Activated CD4-positive, alpha-beta T cell treated with anti-CD3 and anti-CD28 coated beads, Interleukin-2, amount 10 ng/mL, durations not matched to agents 24 days and 14 days (primary cell): ENCODE results near the gene KRT84. TPM values are rescaled to one million over a fixed set of nuclear protein-coding genes. Genes with fewer than 3 reads are reported as not detected.

Source experiments
- DNase-seq: peaks from one replicate; pipeline ENCODE4 v3.0.0; 2022
- H3K27ac Mint-ChIP-seq: one replicate; pipeline ENCODE4 v1.8.0; 2022; ENCODE audit warnings: mild to moderate bottlenecking, mixed read lengths
- H3K27me3 Mint-ChIP-seq: one replicate; pipeline ENCODE4 v1.8.0; 2022; ENCODE audit warnings: mixed read lengths
- H3K36me3 Mint-ChIP-seq: one replicate; pipeline ENCODE4 v1.8.0; 2022; ENCODE audit warnings: low read depth, mild to moderate bottlenecking, mixed read lengths
- H3K4me1 Mint-ChIP-seq: one replicate; pipeline ENCODE4 v1.8.0; 2021; ENCODE audit warnings: mixed read lengths
- H3K4me3 Mint-ChIP-seq: one replicate; pipeline ENCODE4 v1.8.0; 2022; ENCODE audit warnings: mild to moderate bottlenecking, moderate library complexity, mixed read lengths
- H3K9me3 Mint-ChIP-seq: one replicate; pipeline ENCODE4 v1.8.0; 2021; ENCODE audit warnings: mixed read lengths
- intact Hi-C: fragments of 100-400 bp; cut with micrococcal nuclease; formaldehyde crosslinking; loops from one replicate; pipeline ENCODE4 v1.15.1; 2023
- total RNA-seq: library from RNA; stranded (reverse); gene quantifications from 2 replicates; pipeline ENCODE4 v1.2.3, GENCODE V29; 2022

KRT84 gene
- total RNA-seq, 1 donor from 2014 or later = not detected

- H3K27me3 Mint-ChIP-seq = peaks cover 6% of the 10 kb centered on the region
- H3K36me3 Mint-ChIP-seq = no peaks in the 10 kb centered on the region
- H3K4me3 Mint-ChIP-seq = no peak overlapping the region
- H3K4me1 Mint-ChIP-seq = peaks cover 8% of the 10 kb centered on the region
- no peaks in the 10 kb centered on the region for H3K9me3 Mint-ChIP-seq
- DNase-seq = no peak
- intact Hi-C loops = no loop called here
- H3K27ac Mint-ChIP-seq = no peak overlapping the region
Measured at GRCh38 chr12:52383331-52383730, 2.1 kb downstream of the KRT84 start.

- no peaks in the 10 kb centered on the region for H3K9me3 Mint-ChIP-seq
- no peak overlapping the region for H3K27ac Mint-ChIP-seq
- peaks cover 8% of the 10 kb centered on the region for H3K4me1 Mint-ChIP-seq
- H3K36me3 Mint-ChIP-seq = no peaks in the 10 kb centered on the region
- no peak overlapping the region for H3K4me3 Mint-ChIP-seq
- peaks cover 6% of the 10 kb centered on the region for H3K27me3 Mint-ChIP-seq
- no peak for DNase-seq
- intact Hi-C loops = no loop called here
Measured at GRCh38 chr12:52382854-52383253, 2.6 kb downstream of the KRT84 start.

- intact Hi-C loops = no loop called here
Measured at GRCh38 chr12:52381206-52381605, 4.2 kb downstream of the KRT84 start.

GRCh38 chr12:52380271-52380694 is 5.2 kb downstream of the KRT84 start:
- Mint-ChIP-seq H3K27me3 (peaks cover 8% of the 10 kb centered on the region), H3K36me3 (no peaks in the 10 kb centered on the region), H3K4me3 (no peak overlapping the region), H3K9me3 (no peaks in the 10 kb centered on the region), H3K27ac (no peak overlapping the region), H3K4me1 (peaks cover 8% of the 10 kb centered on the region)
- peak; percentile 67 for DNase-seq
- intact Hi-C loops = no loop called here

More at GRCh38 chr12:52381206-52381605, 4.2 kb downstream of the KRT84 start:
- peaks cover 6% of the 10 kb centered on the region for H3K27me3 Mint-ChIP-seq
- H3K4me1 Mint-ChIP-seq = peaks cover 8% of the 10 kb centered on the region
- H3K4me3 Mint-ChIP-seq = no peak overlapping the region
- DNase-seq = no peak
- H3K9me3 Mint-ChIP-seq = no peaks in the 10 kb centered on the region
- no peaks in the 10 kb centered on the region for H3K36me3 Mint-ChIP-seq
- H3K27ac Mint-ChIP-seq = no peak overlapping the region

- Mint-ChIP-seq H3K9me3 (no peaks in the 10 kb centered on the region), H3K27me3 (peaks cover 5% of the 10 kb centered on the region)
- intact Hi-C loops = no loop called here
Measured at GRCh38 chr12:52379536-52379935, 5.9 kb downstream of the KRT84 start.

GRCh38 chr12:52378091-52378490 is 7.4 kb downstream of the KRT84 start:
- no peaks in the 10 kb centered on the region for H3K36me3 Mint-ChIP-seq
- no peak overlapping the region for H3K27ac Mint-ChIP-seq
- intact Hi-C loops = no loop called here
- no peaks in the 10 kb centered on the region for H3K9me3 Mint-ChIP-seq
- peaks cover 7% of the 10 kb centered on the region for H3K4me1 Mint-ChIP-seq
- no peak overlapping the region for H3K4me3 Mint-ChIP-seq
- DNase-seq = no peak
- H3K27me3 Mint-ChIP-seq = peaks cover 9% of the 10 kb centered on the region

More at GRCh38 chr12:52379536-52379935, 5.9 kb downstream of the KRT84 start:
- Mint-ChIP-seq H3K4me1 (peaks cover 8% of the 10 kb centered on the region), H3K36me3 (no peaks in the 10 kb centered on the region), H3K27ac (no peak overlapping the region), H3K4me3 (no peak overlapping the region)
- DNase-seq = no peak

GRCh38 chr12:52377266-52377665 is 8.2 kb downstream of the KRT84 start:
- Mint-ChIP-seq H3K27ac (no peak overlapping the region), H3K4me3 (no peak overlapping the region), H3K36me3 (no peaks in the 10 kb centered on the region), H3K9me3 (no peaks in the 10 kb centered on the region), H3K27me3 (peaks cover 9% of the 10 kb centered on the region), H3K4me1 (no peaks in the 10 kb centered on the region)
- no peak for DNase-seq
- intact Hi-C loops = no loop called here

GRCh38 chr12:52372216-52373154 is 13.0 kb downstream of the KRT84 start:
- Mint-ChIP-seq H3K4me3 (no peak overlapping the region), H3K27ac (no peak overlapping the region), H3K36me3 (no peaks in the 10 kb centered on the region), H3K9me3 (no peaks in the 10 kb centered on the region), H3K4me1 (no peaks in the 10 kb centered on the region), H3K27me3 (peaks cover 13% of the 10 kb centered on the region)
- DNase-seq = peak; percentile 86
- intact Hi-C loops = loop anchor here (5.0 kb wide), 1 partner anchor 500 kb away; no protein-coding TSS in a partner anchor

- Mint-ChIP-seq H3K36me3 (no peaks in the 10 kb centered on the region), H3K9me3 (no peaks in the 10 kb centered on the region), H3K4me3 (no peak overlapping the region), H3K4me1 (no peaks in the 10 kb centered on the region), H3K27ac (no peak overlapping the region), H3K27me3 (peaks cover 13% of the 10 kb centered on the region)
- no peak for DNase-seq
- intact Hi-C loops = loop anchor here (5.0 kb wide), 1 partner anchor 501 kb away; no protein-coding TSS in a partner anchor
Measured at GRCh38 chr12:52371716-52372115, 13.7 kb downstream of the KRT84 start.

- H3K9me3 Mint-ChIP-seq = no peaks in the 10 kb centered on the region
- H3K36me3 Mint-ChIP-seq = no peaks in the 10 kb centered on the region
- H3K4me1 Mint-ChIP-seq = no peaks in the 10 kb centered on the region
- H3K27ac Mint-ChIP-seq = no peak overlapping the region
- no peak for DNase-seq
- intact Hi-C loops = loop anchor here (5.0 kb wide), 1 partner anchor 501 kb away; no protein-coding TSS in a partner anchor
- H3K4me3 Mint-ChIP-seq = no peak overlapping the region
- peaks cover 12% of the 10 kb centered on the region for H3K27me3 Mint-ChIP-seq
Measured at GRCh38 chr12:52370926-52371608, 14.4 kb downstream of the KRT84 start.

GRCh38 chr12:52369809-52370208 is 15.6 kb downstream of the KRT84 start:
- H3K9me3 Mint-ChIP-seq = no peaks in the 10 kb centered on the region
- no peaks in the 10 kb centered on the region for H3K36me3 Mint-ChIP-seq
- intact Hi-C loops = loop anchor here (5.0 kb wide), 1 partner anchor 502 kb away; no protein-coding TSS in a partner anchor
- H3K27ac Mint-ChIP-seq = no peak overlapping the region
- H3K27me3 Mint-ChIP-seq = peaks cover 9% of the 10 kb centered on the region
- no peak overlapping the region for H3K4me3 Mint-ChIP-seq
- DNase-seq = no peak
- H3K4me1 Mint-ChIP-seq = no peaks in the 10 kb centered on the region

GRCh38 chr12:52369211-52369610 is 16.2 kb downstream of the KRT84 start:
- no peak for DNase-seq

GRCh38 chr12:52368508-52368907 is 16.9 kb downstream of the KRT84 start:
- Mint-ChIP-seq H3K4me3 (no peak overlapping the region), H3K36me3 (no peaks in the 10 kb centered on the region), H3K9me3 (no peaks in the 10 kb centered on the region), H3K4me1 (no peaks in the 10 kb centered on the region), H3K27me3 (peaks cover 4% of the 10 kb centered on the region), H3K27ac (no peak overlapping the region)
- DNase-seq = no peak
- intact Hi-C loops = no loop called here

More at GRCh38 chr12:52369211-52369610, 16.2 kb downstream of the KRT84 start:
- Mint-ChIP-seq H3K9me3 (no peaks in the 10 kb centered on the region), H3K4me1 (no peaks in the 10 kb centered on the region), H3K36me3 (no peaks in the 10 kb centered on the region), H3K27me3 (peaks cover 9% of the 10 kb centered on the region), H3K4me3 (no peak overlapping the region), H3K27ac (no peak overlapping the region)
- intact Hi-C loops = no loop called here

- no peak for DNase-seq
Measured at GRCh38 chr12:52367876-52368275, 17.6 kb downstream of the KRT84 start.

More at GRCh38 chr12:52367876-52368275, 17.6 kb downstream of the KRT84 start:
- no peaks in the 10 kb centered on the region for H3K9me3 Mint-ChIP-seq
- intact Hi-C loops = no loop called here
- no peaks in the 10 kb centered on the region for H3K36me3 Mint-ChIP-seq
- H3K4me1 Mint-ChIP-seq = no peaks in the 10 kb centered on the region
- no peak overlapping the region for H3K4me3 Mint-ChIP-seq
- peaks cover 4% of the 10 kb centered on the region for H3K27me3 Mint-ChIP-seq
- H3K27ac Mint-ChIP-seq = no peak overlapping the region
